Measurements from ENCODE around the gene PDCD5.
"Not testable (repeated sequence)": the region's sequence is repeated elsewhere in the genome, so short reads cannot be mapped to it uniquely, and the experiment has no call there.

Gene PDCD5

GRCh38 chr19:32576790-32577189, 4.2 kb upstream of the PDCD5 start:
- no peak for DNase-seq (ENCODE audit: low read depth in 2 of 2, low spot score in 1 of 2)

DNA sequence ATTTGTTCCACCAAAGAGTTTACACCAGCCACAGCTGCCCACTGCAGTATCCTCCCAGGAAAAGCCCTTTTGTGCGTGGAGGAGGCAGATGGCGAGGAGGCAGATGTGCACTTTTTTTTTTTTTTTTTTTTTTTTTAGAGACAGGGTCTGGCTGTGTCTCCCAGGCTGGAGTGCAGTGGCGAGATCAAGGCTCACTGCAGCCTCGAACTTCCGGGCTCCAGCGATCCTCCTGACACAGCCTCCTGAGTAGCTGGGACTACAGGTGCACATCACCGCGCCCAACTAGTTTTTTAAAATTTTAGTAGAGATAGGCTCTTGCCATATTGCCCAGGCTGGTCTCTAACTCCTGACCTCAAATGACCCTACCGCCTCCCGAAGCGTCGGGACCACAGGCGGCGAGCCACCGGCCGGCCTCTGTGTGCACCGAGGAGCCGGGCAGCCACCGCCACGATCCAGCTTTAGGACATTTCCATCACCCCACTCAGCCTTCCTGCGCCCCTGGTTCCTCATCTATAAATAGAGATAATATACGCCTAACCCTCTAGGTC, 563 bp upstream of the PDCD5 start:
- DNase-seq (ENCODE audit: low read depth in 2 of 2, low spot score in 1 of 2), result no peak

DNA sequence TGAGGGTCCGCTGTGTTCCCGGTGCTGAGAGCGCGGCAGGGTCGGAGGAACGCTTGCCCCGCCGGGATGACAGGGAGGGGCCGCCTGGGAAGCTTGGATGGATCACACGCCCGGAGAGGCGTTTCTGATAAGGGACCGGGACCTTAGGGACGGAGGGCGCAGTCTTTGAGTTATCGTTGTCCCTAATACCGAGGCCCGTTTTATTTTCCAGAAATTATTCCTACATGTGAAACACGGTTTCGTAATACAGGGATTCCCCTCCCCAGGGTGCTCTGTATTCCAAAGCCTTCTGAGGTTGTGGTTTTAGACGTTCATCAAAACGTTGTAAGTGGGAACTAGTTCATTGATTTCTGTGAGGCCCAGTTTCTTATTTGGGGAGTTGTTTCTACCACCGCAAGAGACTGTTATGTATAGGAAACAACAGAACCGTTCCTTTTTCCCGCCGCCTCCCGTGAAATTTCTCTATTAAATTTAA, 752 bp downstream of the PDCD5 start:
- no peak for DNase-seq (ENCODE audit: low read depth in 2 of 2, low spot score in 1 of 2)

DNA sequence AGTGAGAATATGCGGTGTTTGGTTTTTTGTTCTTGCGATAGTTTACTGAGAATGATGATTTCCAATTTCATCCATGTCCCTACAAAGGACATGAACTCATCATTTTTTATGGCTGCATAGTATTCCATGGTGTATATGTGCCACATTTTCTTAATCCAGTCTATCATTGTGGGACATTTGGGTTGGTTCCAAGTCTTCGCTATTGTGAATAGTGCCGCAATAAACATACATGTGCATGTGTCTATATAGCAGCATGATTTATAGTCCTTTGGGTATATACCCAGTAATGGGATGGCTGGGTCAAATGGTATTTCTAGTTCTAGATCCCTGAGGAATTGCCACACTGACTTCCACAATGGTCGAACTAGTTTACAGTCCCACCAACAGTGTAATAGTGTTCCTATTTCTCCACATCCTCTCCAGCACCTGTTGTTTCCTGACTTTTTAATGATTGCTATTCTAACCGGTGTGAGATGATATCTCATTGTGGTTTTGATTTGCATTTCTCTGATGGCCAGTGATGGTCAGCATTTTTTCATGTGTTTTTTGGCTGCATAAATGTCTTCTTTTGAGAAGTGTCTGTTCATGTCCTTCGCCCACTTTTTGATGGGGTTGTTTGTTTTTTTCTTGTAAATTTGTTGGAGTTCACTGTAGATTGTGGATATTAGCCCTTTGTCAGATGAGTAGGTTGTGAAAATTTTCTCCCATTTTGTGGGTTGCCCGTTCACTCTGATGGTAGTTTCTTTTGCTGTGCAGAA, 6.9 kb downstream of the PDCD5 start:
- not testable (repeated sequence) for DNase-seq (ENCODE audit: low read depth in 2 of 2, low spot score in 1 of 2)

- no peak for DNase-seq (ENCODE audit: low read depth in 2 of 2, low spot score in 1 of 2)
These were observed 13.0 kb downstream of the PDCD5 start for GRCh38 chr19:32594021-32594420.

DNA sequence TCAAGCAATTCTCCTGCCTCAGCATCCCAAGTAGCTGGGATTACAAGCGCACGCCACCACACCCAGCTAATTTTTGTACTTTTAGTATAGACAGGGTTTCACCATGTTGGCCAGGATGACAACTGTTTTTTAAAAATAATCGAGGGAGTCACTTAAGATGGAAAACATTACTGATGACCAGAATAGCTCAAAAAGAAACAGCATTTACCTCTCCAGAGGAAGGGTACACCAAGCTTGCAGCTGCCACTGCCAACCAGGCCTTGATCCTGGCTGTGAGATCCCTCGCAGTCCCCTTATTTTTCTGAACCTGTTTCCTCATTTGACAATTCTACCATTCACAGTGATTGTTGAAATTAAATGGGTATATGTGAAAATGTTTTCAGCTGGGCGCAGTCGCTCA, 14.5 kb downstream of the PDCD5 start:
- no peak for DNase-seq (ENCODE audit: low read depth in 2 of 2, low spot score in 1 of 2)

- no peak for DNase-seq (ENCODE audit: low read depth in 2 of 2, low spot score in 1 of 2)
These were observed 17.0 kb downstream of the PDCD5 start for GRCh38 chr19:32598022-32598421.

DNA sequence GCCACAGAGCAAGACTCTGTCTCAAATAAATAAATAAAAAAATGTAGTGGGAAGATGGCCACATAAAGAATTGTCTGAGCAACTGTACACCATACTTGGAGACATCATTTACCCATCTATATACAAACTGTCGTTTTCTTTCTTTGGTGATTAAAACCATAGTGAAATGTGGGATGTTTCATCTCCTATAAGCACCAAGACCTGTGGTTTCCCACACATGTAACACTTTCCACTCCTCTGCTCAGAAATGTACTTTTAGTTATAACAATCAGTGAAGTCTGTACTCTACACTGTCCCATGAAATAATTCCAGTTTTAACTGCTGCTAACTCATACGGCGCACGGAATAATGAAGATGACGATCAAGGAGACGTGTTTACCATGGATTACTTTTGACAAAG, 18.3 kb downstream of the PDCD5 start:
- no peak for DNase-seq (ENCODE audit: low read depth in 2 of 2, low spot score in 1 of 2)

- DNase-seq (ENCODE audit: low read depth in 2 of 2, low spot score in 1 of 2), result peak in 1 of 2 donors; percentile 19
These were observed 18.8 kb downstream of the PDCD5 start for GRCh38 chr19:32599736-32600157.

GRCh38 chr19:32603961-32604360, 23.0 kb downstream of the PDCD5 start:
- no peak for DNase-seq (ENCODE audit: low read depth in 2 of 2, low spot score in 1 of 2)

DNA sequence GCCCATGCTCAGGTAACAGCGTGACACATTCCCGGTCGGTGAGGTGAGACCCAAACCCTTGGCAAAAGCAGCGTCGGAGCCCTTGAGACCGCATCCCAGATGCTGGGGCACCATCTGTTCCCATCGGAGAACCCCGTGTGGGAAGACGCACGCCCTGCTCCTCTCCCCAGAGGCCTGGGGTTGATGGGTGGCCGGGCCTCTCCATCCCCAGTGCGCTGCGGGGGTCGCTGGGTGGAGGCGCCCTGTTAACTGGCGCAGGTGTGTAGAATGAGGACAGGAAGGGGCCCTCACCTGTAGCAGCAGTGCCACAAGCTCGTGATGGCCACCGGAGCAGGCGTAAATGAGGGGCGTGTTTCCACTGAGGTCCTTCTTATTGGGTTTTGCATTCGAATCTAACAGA, 24.6 kb downstream of the PDCD5 start:
- no peak for DNase-seq (ENCODE audit: low read depth in 2 of 2, low spot score in 1 of 2)

- DNase-seq (ENCODE audit: low read depth in 2 of 2, low spot score in 1 of 2), result no peak
These were observed 25.3 kb downstream of the PDCD5 start for GRCh38 chr19:32606289-32606688.

DNA sequence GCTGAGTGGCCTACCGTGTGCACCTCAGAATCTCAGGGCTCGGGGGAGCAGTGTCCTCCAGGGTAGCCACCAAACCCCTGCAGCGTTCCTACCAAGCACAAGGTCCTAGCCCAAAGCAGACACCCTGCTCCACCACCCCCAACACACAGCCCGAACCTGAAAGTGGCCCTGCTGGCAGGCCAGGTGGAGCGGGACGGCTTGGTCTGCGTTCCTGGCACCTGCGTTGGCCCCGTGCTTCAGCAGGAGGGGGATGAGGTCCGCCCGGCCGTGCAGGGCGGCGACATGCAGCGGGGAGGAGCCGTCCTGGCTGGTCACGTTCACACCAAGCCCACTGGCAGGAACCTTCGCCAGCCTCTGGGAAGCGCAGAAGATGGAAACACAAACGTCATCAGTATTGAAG, 26.5 kb downstream of the PDCD5 start:
- no peak for DNase-seq (ENCODE audit: low read depth in 2 of 2, low spot score in 1 of 2)

DNA sequence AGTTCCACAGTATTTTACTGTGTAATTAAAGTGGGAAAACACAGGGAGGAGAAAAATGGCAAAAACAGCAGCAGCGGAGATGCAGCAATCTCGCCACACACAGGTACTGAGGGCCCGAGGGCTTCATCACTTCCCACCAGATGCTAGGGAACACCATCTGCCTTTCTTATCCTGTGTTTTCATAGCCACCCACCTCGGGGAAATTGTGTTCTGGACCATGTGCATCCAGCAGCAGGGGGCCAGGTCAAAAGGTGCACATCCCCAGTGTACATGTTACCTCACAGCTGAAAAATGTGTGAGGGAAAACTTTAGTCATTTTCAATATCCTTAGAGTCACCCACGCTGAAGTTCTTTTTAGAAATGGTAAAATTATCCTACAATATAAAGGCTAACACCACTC, 30.2 kb downstream of the PDCD5 start:
- no peak for DNase-seq (ENCODE audit: low read depth in 2 of 2, low spot score in 1 of 2)

- DNase-seq (ENCODE audit: low read depth in 2 of 2, low spot score in 1 of 2), result no peak
These were observed 32.0 kb downstream of the PDCD5 start for GRCh38 chr19:32613008-32613407.

GRCh38 chr19:32614916-32615315, 33.9 kb downstream of the PDCD5 start:
- no peak for DNase-seq (ENCODE audit: low read depth in 2 of 2, low spot score in 1 of 2)

- no peak for DNase-seq (ENCODE audit: low read depth in 2 of 2, low spot score in 1 of 2)
These were observed 34.6 kb downstream of the PDCD5 start for GRCh38 chr19:32615569-32615968.

DNA sequence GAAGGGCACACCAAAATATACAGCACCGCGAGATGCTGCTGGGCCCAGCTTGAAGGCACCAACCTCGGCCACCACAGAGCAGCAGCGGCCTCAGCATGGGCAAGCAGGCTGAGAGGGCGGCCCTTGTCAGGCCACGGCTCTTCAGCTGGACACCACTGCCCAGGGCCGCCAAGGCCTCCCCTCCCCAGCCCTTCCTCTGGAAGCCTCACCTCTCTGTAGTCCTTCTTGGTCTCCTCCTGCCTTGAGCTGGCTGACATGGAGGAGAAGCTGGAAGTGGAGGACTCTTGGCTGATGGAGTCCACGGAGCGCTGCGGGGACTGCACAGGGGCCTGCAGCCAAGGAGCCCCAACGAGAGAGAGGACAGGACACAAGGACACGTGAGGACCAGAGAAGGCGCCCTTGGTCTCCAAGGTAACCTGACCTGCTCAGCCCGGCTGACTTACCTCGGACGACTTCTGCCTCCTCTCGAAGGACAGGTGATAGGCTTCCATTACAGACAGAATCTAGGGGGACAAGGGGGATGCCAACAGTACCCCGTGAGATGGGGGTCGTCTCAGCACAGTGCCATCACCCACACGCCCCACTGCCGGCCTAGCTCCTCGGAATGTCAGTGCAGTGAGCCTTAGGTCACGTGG, 38.2 kb downstream of the PDCD5 start:
- no peak for DNase-seq (ENCODE audit: low read depth in 2 of 2, low spot score in 1 of 2)

DNA sequence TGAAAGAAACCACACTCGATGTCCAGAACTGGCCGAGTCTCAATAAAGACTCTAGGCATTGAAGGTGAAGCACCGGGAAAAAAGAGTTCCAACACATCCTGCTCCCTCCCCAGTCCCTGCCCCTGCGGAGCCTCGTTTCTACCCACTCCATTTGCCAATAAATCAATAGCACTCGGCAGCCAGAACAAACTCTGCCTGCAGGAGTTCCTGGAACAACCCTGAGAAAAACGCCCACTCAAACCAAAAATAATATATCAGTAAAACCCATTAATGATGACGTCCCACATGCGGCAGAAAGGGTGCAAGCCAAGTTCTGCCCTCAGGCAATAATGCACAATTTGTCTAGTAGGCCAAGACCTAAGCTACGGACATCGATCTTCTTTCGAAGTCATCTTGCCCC, 41.0 kb downstream of the PDCD5 start:
- DNase-seq (ENCODE audit: low read depth in 2 of 2, low spot score in 1 of 2), result no peak

DNA sequence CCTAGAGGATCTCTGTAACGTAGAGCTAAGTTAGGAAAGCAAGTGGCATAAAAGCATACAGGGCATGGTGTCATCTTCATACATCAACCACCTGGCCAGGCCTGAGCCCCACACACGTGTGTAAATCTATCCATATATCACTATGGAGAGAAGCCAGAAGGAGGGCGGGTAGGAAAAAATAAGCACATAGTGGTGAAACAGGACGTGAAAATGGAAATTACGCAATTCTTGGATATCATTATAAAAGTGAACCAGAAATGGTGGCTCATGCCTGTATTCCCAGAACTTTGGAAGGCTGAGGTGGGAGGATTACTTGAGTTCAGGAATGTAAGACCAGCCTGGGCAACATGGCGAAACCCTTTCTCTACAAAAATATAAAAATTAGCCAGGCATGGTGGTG, 43.4 kb downstream of the PDCD5 start:
- no peak for DNase-seq (ENCODE audit: low read depth in 2 of 2, low spot score in 1 of 2)

DNA sequence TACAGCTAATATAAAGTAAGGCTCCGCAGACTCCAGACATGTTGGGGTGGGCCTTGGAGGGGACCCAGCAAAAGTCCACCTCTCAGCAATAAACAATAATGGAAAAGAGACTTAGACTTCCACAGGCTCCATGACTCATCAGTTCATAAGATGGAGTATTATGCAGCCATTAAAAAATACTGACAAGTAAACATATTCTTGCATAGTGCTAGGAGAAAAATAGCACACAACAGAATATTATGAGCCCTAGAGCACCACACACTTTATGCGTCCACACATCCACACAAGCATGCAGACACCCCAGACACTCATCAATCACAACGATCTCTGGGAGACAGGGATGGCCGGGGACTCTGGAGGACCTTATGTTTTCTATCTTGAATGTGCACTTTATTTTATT, 46.0 kb downstream of the PDCD5 start:
- DNase-seq (ENCODE audit: low read depth in 2 of 2, low spot score in 1 of 2), result no peak

DNA sequence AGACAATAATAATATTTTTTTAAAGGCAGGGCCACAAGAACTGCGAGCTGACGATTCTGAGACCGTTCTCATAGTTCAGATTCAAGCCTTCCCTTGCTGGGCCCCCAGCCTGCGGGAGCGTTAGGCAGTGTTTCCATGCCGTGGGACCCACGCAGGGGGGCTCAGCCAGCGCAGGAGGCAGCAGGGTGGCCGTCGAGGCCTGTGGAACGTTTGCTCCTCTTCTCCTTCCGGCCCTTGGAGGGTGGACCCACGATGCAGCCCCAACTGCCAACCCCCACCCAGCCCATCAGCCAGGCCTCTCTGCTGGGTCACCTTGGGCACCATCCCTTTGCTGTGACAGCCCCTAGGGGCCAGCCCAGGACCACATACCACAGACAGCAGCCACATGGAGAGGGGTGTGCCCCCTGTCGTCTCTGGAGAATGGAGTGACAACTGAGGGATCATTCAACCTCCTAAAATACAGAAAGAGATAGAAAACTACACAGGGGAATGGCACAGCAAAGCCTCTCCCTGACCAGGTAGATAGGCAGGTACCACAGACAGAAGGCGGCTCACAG, 46.8 kb downstream of the PDCD5 start:
- no peak for DNase-seq (ENCODE audit: low read depth in 2 of 2, low spot score in 1 of 2)
